GM21360 (cell line): ENCODE results near the gene TMTC2.
"Not testable (repeated sequence)": the region's sequence is repeated elsewhere in the genome, so short reads cannot be mapped to it uniquely, and the experiment has no call there.

ENCODE experiments used
- ATAC-seq: cut with Tn5 transposase; IDR thresholded peaks from one replicate; pipeline ENCODE4 v1.9.1; 2021; ENCODE audit warnings: mild to moderate bottlenecking, moderate library complexity; ENCODE audit not compliant: unreplicated experiment

TMTC2 gene

DNA sequence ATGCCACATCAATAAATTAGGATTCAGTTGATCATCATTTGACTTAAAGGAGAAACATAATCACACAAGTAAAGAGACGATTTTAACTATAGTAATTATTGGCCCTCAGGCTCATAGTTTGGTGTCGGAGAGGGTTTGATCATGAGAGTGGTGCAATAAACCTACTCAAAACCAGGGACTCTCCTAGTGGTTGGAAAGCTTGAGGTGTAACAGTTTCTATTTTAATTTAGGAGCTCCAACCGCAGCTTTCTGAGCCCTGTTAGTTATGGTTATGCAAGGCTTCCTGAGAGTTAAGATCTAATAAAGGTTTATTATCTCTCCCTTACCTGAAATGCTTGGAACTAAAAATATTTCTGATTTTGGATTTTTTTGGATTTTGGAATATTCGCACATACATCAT, 36.4 kb downstream of the TMTC2 start:
- ATAC-seq = no peak

DNA sequence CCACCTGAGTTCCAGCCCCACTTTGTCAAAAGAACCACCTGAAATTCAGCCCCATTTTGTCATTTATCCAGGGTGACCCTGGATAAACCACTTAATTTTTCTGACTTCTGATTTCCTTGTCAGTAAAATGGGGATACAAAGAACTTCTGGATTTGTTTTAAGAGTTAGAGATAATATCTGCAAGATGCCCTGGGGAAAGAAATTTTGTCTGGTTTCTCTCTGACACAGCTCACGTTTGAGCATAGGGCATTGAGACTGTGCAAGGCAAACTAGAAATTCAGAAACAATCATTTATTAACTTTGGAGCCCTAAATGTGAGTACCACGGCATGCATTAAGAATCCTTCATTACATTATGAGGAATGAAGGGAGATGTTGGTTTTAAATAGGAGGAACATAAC, 37.2 kb downstream of the TMTC2 start:
- ATAC-seq = no peak

DNA sequence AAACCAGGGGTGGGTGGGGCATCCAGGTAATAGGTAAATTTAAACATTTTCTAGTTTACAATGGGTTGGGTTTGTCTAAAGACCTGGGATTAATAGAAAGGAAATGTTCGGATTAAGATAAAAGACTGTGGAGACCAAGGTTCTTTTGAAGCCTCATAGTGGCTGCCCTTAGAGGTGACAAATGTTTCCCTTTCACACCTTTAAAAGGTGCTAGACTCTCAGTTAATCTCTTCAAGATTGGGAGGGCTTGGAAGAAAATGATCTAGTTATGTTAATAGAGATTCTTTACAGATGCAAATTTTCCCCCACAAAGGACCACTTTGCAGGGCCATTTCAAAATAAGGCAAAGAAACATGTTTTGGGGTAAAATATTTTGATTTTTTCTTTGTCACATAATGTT, 39.0 kb downstream of the TMTC2 start:
- no peak for ATAC-seq

DNA sequence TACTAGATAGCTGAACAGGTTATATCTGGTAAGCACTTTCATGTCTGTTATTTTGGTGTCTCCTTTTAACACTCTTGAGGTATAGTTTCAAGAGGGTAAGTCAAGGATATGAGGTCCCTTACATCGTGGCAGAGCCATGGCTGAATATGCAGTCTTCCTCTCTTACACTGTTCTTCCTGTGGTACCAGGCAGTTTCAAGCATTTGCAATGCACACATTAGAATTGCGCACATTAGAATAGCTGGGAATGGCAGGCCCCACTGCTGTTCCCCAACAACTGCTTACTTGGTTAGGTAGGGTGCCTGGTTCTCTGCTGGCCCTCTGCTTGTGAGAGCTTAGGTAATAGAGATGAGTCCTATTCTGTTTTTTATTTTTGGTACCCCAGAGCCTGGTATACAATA, 41.2 kb downstream of the TMTC2 start:
- ATAC-seq = no peak

DNA sequence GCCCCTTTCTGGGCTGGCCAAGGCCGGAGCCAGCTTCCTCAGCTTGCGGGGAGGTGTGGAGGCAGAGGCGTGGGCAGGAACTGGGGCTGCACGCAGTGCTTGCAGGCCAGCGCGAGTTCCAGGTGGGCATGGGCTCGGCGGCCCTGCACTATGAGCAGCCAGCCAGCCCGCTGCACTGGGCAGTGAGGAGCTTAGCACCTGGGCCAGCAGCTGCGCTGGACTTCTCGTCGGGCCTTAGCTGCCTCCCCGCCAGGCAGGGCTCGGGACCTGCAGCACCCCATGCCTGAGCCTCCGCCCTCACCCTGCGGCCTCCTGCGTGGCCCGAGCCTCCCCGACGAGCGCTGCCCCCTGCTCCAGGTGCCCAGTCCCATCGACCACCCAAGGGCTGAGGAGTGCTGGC, 42.0 kb downstream of the TMTC2 start:
- no peak for ATAC-seq

DNA sequence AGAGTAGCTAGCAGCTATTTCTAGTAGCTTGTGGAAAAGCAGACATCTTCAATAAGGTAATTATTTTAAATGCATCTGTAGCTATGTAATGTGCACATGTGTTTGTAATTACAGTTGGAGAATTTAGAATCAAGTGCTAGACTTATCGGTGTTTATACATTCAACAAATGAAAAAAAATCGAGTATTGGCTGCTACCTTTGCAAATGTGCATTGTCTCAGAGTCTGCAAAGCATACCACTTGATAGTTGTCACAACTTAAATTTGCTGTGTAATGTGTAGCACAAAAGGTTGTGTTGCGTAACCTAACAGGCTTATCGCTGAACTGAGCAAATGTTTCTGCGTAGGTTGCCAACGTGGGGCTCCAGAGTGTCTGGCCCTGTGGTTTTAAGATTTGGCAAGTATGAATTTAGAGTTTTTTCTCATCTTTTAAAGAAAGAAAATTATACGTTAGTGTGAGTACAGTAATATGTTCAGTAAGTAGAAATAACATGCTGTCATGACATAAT, 44.3 kb downstream of the TMTC2 start:
- ATAC-seq = no peak

DNA sequence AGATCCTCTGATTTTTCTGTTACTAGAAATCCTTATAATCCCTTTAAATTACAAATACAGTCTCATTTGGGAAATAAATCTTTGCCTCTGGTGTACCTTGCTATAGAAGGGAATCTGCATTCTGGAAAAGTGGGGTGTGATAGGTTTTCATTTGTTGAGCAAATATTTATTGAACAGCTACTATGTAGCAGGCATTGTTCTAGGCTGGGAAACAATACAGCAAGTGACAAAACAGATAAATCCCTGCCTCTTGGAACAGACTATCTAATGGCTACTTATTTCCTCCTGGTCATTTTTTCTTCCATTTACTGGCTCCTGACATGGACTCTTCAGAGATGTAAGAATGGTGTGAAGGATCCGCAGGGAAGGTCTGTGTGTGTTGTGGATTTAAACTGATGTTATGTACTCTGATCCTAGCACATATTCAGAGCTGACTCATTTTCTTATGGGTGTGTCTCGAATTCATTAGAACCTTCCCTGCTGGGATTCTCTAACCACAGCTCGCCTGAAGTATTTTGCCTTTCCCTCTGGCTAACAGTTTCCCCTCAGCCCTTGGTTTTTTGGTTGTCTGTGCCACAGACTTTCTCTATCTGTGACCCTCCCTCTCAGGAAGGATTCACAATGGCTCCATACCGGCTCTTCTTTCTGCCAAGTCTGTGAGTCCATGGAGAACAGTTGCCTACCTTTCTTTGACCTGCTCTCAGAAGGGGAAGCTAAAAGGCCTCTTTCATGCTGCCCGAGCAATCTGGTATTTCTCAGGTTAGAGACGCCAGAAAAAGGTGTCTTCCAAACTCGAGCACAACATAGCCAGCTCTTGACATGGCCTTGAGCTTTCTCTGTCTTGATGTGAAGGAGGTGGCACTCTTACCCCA, 53.7 kb downstream of the TMTC2 start:
- ATAC-seq = no peak

DNA sequence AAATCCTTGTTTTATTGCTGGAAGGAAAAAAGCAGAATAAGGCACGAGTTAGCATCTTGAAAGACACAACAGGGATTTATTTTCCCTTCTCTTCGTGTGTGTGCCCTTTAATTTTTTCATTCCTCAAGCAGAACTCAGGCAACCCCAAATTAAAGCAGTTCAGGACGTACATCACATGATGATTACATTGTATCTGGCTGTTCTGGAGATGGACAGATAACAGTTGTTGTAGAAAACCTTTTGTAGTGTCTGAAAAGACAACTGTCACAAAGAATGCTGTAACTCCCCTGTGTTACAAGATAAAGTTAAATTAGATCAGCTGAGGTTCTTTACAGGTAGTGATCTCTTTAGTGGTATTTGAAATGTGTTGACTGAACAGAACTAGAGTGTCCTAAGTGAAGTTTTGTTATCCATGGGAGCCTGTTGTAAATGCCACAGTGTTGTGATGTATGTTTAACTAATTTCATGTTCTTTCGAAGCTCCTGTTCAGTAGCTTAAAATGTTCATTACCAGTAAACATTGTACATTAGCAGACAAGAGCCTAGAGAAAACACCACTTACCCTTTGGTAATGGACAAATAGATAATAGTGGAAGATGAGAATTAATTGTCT, 58.5 kb downstream of the TMTC2 start:
- no peak for ATAC-seq

DNA sequence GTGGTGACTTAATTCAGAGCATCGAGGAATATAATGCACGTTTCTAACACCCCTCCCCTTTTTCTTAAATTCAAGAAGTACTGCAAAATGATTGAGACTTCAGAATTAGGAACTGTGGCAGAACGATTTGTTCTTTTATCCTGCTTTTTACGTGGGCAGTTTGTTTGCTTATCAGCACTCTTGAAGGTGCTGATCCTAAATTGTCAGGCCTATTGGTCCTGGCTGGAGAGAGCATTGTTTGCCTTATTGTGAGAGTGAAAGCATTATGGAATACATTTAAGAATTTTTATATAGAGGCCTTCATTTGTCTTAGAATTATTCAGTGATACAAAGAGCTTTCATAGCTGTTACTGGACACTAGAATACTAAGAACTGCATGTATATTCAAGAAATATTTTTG, 59.1 kb downstream of the TMTC2 start:
- ATAC-seq = no peak

DNA sequence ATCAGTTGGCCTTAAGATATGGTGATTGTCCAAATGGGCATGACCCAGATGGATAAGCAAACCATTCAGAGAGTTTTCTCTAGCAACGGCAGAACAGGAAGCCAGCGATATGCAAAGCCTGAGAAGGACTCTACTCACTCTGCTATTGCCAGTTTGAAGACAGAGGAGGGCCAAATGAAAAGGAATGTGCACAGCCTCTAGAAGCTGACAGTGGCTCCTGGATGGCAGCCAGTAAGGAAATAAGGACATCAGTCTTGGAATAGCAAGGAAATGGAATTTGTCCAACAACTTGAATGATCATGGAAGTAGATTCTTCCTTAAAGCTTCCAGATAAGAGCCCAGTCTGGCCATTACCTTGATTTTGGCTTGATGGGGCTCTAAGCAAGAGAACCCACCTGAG, 60.0 kb downstream of the TMTC2 start:
- ATAC-seq = no peak

DNA sequence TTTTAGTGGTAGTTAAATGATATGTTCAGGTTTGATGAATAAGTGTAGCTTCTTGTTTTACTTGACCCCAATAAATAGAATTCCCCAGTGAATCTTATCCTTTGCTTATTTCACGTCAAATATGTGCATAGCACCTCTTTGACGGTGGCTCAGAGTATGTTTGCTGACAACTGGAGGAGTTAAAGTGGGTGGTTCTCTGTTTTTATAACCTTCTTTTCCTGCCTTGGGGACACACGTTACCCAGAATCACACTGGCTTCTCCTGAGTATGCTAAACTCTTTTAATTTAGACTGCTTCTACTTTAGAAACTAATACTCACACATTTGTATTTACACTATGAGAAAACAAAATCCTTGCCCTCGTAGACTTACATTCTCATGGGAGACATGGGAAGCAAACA, 62.3 kb downstream of the TMTC2 start:
- ATAC-seq = no peak

DNA sequence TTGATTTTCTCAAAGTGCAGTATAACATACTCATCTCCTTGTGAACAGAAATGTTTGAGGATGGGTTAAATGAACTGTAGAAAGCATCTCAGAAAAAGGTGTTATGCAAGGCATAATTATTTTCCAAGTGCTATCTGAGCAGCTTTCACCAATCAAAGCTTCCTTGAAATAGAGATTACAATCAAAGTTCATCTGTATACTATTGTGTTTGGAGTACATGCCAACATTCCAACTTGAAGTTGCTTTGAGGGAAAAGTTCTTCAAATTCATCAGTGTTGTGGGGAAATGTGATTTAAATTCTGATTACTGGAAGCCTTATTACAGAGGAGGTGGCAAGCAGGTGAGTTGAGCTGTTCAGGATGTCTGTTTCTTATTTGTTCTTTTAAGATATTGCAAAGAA, 68.2 kb downstream of the TMTC2 start:
- ATAC-seq = no peak

DNA sequence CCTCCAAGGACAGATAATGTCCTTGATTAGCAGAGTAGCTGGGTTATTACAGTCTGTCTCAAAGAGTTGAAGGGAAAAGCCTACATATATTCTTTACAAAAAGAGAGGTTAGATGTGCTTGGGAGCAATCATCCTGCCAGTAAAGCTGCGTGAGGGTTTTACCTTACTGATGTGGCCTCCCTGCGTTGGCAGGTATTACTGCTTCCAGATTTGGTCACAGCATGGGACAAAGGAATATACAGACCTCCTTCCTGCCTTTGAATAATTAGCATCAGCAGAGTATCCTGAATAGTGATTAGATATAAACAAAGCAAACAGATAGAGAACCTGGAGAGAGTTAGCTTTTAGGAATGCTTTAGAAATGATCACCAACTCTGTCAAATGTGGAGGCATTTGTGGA, 69.6 kb downstream of the TMTC2 start:
- ATAC-seq = no peak

DNA sequence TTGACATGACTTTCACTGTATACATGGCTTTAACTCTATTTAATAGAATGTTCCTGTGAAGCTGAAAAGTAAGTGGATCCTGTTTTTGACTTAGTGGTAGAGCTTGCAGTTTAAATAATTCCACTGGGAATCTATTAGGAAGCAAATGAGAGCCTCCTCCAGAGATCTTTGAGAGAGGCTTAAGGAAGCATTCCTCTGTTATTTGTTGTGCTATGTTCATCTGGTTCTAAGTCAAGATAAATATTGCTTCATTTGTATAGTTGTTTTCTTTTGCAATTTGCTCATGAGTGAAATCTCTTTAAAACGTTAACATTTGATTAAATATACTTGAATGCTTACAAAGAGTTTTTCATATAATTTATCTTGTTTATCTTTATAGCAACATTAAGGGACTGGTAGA, 70.4 kb downstream of the TMTC2 start:
- ATAC-seq = no peak

DNA sequence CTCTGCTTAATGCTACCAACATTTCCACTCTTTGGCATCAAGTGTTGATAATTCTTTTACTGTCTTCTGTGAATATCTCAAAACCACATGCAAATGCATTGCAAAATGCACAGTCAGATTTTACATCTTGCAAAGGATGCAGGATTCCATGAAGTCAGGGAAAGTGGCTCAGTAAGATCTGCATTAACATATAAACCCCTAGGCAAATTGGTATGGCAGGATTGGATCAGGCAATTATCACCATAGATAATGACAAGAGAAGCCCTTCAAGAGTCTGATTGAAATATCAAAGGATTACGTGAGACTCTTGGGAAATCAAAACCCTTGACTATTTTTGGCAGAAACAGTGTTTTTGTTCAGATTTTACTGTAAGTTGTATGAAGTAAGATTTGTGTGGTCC, 71.0 kb downstream of the TMTC2 start:
- ATAC-seq = no peak

DNA sequence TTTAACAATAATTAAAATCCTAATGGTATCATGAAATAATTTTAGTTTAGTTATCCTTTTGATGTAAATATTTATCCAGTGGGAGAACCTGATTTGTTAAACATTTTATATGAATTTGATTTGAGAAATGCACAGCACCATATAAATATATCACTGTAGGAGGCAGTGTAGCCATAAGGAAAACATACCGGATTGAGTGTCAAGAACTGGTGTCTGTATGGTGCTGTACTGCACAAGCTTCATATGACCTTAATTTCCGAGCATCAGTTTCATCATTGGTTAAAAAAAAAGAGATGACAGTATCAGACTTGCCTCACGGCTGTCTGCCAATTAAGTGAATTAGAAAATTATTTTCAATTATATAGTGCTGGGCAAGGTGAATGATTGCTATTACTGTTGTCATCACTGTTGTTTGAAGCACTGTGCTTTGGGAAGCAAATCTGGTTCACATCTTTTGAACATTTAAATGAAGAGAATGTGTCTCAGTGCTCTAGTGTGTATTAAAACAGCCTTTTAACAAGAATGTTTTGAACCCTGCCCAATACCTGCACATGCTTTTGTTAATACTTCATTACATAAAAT, 72.1 kb downstream of the TMTC2 start:
- ATAC-seq = no peak

DNA sequence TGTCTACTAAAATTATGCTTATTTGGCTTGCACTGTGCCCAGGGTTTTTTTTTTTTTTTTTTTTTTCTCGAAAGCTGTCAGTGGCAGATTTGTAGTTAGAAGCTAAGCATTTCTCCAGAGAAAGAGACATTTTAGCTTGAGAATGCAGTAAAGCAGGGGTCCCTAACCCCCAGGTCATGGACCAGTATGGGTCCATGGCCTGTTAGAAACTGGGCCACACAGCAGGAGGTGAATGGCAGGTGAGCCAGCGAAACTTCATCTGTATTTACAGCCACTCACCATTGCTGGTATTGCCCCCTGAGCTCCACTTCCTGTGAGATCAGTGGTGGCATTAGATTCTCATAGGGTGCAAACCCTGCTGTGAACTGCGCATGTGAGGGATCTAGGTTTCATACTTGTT, 73.7 kb downstream of the TMTC2 start:
- no peak for ATAC-seq

DNA sequence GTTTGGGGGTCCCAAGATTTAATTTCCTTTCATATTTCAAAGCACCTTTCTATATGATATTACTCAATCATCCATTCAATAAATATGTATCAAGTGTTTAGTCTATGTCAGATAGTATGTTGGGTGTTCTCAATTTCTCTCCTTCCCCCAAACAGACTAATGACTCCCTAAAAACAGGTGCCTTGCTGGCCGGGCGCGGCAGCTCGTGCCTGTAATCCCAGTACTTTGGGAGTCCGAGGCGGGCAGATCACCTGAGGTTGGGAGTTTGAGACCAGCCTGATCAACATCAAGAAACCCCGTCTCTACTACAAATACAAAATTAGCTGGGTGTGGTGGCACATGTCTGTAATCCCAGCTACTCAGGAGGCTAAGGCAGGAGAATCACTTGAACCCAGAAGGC, 78.5 kb downstream of the TMTC2 start:
- not testable (repeated sequence) for ATAC-seq

DNA sequence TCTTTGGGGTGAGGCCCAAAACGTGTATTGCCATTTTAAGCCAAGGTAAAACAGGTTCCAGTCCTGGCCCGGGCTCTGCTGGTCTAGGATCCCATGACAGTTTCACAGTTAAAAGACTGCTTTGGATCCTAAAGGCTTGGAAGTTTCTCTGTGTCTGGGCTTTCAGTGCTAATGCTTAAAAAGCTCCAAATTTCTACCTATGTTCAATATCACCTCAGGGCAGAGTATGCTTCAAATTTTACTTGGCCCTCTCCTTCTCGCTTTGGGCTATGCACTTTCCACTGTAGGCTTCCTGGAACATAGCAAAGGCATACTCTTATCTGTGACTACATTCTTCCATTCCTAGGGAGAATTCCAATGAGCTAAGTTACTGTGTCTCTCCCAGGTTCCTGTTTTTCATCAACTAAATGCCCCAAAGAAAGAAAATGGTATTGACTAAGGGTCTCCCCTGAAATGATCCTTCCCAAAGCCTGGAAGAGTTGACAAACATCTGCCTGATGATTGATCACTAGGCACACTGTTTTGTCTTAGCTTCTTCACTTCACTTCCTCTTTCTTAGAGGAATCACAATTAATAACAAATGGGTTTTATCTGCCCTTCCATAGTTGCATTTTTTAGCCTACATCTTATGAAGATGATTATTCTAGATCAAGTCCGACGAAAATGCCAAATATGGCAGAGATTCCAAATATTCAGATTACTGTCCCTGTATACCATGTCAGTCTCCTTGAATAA, 79.4 kb downstream of the TMTC2 start:
- ATAC-seq = no peak

DNA sequence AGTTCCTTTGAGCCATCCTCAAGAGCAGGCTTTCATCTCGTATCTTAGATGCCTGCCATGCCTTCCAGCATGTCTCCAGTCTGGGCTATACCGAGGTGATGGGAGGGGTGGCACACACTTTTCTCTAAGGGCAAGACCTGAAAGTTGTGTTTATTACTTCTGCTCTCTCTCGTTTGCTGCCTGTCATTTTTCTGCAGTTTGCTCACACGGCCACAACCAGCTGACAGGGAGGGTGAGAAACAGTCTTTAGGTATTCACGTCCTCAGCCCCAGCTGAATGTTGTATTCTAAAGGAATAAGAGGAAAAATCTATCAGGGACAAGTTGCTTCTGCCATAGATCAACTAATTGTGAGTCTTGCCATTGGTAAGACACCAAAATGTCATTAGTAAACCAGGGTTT, 88.0 kb downstream of the TMTC2 start:
- ATAC-seq = no peak

DNA sequence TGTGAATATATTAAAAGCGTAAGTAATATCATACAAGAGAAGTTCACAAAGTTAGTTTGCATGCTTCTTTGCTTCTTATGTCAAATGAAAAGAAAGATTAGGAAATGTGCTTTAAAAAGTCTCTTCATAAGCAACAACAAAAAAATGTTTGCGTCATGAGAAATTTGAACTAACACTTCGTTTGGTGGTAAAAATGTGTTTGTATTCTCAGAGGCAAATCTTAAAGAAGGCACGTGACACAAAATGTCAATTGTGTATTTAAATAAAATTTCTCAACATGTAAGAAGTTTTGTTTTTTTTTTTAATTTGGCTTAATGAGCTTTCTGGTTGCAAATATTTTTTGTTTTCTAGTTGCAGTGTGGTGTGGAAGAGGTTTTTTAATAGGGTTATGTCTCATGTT, 93.8 kb downstream of the TMTC2 start:
- no peak for ATAC-seq
